ENCODE data around the gene TBC1D24.

- TF ChIP-seq CTCF (IDR thresholded peaks at IDR 0.05 in 2 of 3, conservative IDR thresholded peaks at IDR 0.05 in 1 of 3; ENCODE audit: borderline replicate concordance in 1 of 3, insufficient read depth in 1 of 3, low read depth in 2 of 3, low read length in 2 of 3) (peak in 2 of 3 experiments; percentile 2 to 11; a peak in 1 of 6 replicates), POLR2A (IDR thresholded peaks at IDR 0.05; ENCODE audit: borderline replicate concordance, extremely low read depth, insufficient read depth, insufficient read length) (peak; percentile 51), ZNF274 (IDR thresholded peaks at IDR 0.05; ENCODE audit: low read depth, low read length) (no peak), ELF1 (IDR thresholded peaks at IDR 0.05; ENCODE audit: borderline replicate concordance, low read depth) (no peak), JUND (IDR thresholded peaks at IDR 0.05) (no peak), EZH2phosphoT487 (IDR thresholded peaks at IDR 0.05; ENCODE audit: borderline replicate concordance) (no peak), FOSL1 (IDR thresholded peaks at IDR 0.05; ENCODE audit: low read depth) (no peak), MAX (IDR thresholded peaks at IDR 0.05) (no peak), POLR2AphosphoS5 (IDR thresholded peaks at IDR 0.05; ENCODE audit: low read depth, low read length) (peak; percentile 82), REST (IDR thresholded peaks at IDR 0.05; ENCODE audit: low read depth) (no peak)
Measured at GRCh38 chr16:2467528-2468232, 7.2 kb upstream of the TBC1D24 start.
